GM21723 (cell line): ENCODE results near the gene DPF1.
"Not testable (repeated sequence)": the region's sequence is repeated elsewhere in the genome, so short reads cannot be mapped to it uniquely, and the experiment has no call there.

Source experiments
- ATAC-seq: cut with Tn5 transposase; IDR thresholded peaks from one replicate; pipeline ENCODE4 v1.9.1; 2021; ENCODE audit warnings: mild to moderate bottlenecking, moderate library complexity; ENCODE audit not compliant: unreplicated experiment

DPF1 gene

DNA sequence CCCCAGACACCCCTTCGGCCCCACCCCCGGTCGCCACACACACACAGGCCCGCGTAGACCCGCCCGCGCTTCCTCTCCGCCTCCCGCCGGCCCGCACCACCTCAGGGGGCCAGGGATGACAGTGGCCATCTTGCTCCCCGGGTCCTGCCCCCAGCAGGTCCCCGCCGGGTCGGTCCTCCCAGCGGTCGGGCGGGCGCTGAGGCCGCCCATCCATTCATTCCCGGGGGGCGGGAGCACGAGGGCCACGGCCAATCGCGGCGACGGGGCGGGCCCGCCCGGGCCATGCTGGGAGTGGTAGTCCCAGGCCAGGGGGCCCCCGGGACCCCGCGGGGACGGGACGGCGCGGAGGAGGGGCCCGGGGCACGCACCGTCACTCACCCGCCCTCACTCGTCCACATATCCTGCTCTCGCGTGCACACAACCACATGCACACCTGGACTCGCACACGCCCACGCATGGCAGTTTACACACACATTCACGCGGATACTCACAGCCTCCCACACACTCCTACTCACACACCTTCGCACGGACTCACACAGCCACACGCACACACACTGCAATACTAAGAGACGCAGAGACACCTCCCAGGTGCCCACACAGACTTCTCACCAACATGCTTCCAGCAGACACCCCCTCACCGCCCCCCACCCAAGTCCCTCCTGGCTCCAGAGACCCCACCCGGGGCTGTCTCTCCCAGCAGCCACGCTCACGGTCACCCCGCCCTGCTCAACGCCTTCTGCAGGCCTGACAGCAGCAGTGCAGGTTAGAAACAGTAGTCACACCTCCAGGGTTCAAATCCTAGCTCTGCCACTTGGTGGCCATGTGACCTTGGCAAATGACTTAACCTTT lies at the start of gene DPF1:
Gene DPF1 (minus strand): TSS at position 209 of the 849 bp plus-strand sequence. CDS start 80 bp downstream, at position 129.
- peak; percentile 66 for ATAC-seq

DNA sequence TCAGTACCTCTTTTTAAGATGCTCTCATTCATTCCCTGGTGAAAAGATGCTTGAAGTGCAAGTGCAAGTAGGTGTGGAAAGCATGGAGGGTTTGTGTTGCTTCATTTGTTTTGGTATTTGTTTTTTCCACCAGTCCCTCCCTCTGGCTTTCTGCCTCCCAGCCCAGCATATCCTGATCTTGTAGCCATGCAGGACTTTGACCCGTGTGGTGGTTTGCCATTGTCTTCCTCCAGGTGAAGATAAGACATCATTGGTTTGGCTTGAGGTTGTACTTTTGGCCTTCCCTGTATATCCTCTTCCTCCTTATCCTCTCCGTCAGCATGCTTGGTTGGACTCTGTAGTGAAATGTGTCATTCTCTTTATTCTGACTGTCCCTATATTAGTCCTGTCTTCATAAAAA lies 49.5 kb upstream of the DPF1 start:
- ATAC-seq: no peak

DNA sequence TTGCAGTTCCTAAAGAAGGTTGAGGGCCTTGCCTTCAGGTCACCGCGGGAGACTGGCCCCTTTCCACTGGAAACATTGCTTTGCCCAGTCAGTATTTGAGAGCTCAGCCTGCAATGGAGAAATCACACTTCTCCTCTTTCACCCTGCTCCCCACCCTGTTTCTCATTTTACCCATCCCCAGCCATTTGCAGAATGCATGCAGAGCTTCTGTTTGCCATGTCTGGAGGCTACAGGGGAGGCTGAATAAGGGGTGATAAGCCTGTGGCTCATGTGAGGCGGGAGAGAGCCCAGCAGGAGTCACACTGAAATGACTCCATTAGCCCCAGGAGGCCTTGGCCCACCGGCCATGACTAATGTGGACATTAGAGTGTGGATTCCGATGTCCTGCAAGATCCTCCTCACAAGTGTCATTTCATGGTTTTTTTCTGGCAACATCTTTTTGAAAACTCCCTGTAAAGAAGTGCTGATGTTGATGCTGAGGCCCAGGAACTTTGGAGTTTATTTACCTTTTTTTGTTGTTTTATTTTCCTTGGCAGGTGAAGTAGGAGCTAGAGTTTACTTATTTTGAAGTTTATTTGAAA lies 46.7 kb upstream of the DPF1 start:
- no peak for ATAC-seq

DNA sequence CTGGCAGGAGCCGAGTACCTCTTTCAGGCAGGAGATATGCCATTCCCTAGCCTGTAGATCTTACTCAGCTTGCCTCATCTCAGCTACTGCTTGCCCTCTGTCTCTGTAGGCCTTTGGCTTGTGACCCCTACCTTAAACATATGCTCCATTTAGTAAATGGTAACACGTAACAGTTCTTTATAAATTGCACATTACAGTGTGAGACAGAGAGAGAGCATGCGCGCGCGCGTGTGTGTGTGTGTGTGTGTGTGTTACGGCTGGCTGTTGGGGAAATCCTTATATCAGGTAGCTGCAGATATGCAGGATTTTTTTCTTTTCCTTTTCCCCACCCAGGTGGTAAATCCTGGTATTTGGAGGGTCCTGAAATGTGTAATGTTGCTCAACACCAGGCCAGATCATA lies 44.5 kb upstream of the DPF1 start:
- ATAC-seq: no peak

DNA sequence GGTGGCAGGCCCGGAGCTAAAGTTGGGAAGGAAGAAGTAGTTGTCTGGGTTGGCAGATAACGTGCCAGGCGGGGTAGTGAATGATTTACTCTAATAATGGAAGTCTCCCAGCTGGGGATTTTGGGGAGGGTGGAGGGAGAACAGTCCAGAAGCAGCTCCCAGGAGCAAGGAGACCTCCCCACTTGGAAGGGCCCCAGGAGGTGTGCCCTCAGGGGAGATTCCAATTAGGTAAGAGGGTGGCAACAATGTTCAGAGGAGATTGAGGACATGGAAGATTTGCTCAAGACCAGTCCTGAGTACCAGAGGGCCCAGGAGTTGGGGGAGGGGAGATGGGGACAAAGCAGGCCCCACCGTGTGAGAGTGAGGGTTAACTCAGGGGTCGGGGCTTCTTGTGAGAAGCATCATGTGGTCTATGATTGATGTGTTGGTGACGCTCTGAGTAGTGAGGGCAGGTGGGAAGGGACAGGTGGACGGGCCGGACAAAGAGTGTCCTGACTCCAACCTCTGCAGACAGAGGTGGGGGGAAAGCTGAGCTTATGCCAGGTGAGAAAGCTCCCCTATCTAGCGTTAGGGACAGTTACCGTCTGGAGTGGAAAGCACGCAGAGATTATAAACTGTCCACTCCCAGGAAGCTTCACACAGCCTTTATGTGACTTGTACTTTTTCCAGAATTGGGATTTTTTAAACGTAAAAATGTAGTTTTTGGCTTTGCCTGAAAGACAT lies 43.9 kb upstream of the DPF1 start:
- ATAC-seq: no peak

DNA sequence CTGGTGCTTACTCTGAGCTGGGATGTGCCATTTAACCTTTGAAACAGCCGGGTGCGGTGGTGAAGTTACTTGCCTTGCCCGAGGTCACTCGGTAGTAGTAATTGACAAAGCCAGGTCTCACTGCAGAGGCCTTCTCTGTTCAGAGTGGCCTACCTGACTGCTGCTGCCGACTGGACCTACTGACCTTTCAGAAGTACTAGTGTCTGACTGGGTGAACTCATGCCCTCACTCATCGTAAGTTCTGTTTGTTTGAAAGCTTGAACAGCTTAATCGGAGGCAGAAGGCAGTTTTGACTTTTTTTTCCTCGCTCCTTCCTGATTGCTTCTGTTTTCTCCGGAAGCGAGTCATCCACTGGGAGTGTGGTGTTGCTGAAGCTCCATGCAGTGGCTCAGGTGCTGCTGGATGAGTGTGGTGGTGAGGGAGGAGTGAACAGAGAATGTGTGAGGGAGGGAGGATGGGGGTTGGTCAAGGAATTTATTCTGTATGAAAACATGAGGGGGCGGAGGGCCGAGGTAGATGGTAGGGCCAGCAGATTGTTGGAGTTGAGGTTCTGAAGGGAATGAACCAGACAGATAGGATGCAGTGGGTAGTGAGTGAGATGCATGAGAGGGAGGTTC lies 43.1 kb upstream of the DPF1 start:
- ATAC-seq: no peak

DNA sequence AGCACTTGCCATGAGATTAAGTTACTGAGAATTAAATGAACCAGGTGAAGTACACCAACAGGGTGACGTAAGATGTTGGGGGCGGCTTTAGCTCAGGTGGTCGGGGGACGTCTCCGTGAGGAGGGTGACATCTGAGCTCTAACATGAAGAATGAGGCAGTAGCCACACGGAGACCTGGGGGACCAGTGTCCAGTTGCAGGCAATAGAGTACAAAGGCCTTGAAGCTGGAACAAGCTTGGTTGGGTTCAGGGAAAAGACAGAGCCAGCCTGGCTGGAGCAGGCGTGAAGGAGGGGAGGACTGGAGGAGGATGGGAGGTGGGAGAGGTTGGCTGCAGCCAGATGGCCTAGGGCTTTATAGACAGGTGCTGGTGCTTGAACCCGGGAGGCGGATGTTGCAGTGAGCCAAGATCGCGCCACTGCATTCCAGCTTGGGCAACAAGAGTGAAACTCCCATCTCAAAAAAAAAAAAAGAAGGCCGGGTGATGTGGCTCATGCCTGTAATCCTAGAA lies 42.0 kb upstream of the DPF1 start:
- no peak for ATAC-seq

DNA sequence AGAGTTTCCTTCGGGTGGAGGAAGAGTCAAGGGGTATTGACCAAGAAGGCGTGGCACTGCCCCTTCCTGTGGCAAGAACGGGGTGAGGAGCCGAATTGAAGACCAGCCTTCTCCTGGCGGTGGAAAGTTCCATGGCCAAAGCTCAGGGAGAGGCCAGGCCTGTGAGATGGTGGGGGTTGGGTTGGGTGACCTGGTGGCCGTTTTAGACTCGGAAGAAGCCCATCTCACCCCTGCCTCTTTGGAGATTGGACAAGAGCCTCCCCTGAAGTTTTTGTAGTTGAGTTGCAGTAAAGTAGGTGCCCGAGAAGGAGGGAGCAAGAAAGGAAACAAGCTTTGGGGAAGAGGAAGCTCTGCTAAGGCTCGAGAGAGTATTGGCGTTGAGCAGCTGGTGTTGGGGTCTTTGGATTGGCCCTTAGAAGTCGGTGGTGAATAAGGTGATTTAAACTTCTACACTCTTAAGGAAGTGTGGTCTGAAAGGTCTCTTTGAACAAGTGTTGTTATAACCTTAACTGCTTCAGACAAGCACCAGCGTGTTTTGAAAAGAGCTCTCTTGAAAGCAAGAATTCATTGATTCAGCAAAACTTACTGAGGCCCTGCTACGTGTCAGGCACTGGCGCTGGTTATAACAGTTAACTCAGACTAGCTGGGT lies 41.3 kb upstream of the DPF1 start:
- ATAC-seq: no peak

DNA sequence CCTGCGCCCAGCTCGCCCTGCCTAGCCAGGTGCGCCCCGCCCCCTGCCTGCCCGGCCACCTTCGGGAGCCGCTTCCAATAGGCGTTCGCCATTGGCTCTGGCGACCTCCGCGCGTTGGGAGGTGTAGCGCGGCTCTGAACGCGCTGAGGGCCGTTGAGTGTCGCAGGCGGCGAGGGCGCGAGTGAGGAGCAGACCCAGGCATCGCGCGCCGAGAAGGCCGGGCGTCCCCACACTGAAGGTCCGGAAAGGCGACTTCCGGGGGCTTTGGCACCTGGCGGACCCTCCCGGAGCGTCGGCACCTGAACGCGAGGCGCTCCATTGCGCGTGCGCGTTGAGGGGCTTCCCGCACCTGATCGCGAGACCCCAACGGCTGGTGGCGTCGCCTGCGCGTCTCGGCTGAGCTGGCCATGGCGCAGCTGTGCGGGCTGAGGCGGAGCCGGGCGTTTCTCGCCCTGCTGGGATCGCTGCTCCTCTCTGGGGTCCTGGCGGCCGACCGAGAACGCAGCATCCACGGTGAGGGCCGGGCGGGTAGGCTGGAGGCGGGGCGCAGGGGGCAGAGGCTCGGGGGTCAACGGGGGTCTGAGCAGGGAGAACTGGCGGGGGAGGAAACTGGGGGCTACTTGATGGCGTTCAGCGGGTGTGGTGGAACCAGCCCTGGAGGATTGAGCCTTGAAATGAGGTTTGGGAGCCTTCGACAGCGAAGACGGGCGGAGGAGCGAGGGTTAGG lies 40.6 kb upstream of the DPF1 start, which contains the start of gene SPINT2:
Gene SPINT2 (plus strand): TSS at position 88 of the 727 bp plus-strand sequence. CDS start 320 bp downstream, at position 408.
- peak; percentile 41 for ATAC-seq

DNA sequence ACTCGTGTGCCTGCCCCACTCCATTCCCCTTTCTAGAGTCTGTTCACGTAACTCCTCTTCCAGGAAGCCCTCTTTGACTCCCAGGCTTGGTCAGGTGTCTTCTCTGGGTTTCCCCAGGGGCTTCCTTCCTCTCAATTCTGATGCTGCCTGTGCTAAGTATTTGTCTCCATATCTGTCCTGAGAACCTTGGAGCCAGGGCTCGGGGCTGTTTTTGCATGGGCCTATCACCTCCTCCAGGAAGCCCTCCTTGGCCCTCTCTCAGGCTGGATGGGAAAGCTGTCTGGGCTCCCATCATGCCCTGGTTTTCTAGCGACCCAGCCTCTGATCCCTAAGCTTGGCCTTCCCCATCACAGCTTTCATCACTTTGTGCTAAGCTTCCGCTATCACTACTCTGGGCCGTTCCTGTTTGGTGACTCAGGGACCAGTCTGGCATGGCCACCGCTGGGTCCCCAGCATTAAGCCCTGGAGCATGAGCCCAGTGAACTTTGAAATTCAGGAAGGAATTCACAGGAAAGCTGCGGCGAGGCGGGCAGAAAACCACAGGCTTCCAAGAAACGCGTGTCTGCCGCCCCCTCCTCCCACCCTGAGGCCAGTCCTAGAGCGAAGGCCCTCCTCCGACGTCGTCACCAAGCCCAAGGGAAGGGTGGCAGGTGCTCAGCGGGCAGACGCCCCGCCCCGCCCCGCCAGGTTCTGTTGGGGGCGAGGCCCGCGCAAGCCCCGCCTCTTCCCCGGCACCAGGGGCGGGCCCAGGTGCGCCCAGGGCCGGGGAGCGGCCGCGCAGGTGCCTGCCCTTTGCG lies 39.9 kb upstream of the DPF1 start:
- peak; percentile 59 for ATAC-seq

DNA sequence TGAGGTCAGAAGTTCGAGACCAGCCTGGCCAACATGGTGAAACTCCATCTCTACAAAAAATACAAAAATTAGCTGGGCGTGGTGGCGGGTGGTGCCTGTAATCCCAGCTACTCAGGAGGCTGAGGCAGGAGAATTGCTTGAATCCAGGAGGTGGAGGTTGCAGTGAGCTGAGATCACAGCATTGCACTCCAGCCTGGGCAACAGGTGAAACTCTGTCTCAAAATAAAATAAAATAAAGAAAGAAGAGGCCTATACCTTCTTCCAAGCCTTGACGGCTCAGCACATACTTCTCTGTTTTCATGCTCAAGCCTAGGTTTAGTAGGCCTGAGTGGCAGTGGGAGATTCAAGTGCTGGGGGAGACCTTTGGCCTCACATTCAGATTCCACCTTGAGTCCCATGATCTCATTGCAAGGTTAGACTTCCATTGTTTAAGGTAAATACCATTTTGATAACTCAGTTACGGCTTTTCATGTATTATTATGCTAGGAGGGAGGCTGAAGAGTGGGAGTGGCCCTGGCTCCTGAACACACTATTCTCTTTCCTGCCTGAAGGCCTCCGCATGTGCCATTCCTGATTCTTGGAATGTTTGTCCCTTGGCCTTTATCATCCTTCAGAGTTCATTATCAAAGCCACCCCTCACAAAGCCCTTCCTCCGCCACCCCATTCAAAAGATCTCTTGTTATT lies 38.7 kb upstream of the DPF1 start:
- ATAC-seq: no peak

DNA sequence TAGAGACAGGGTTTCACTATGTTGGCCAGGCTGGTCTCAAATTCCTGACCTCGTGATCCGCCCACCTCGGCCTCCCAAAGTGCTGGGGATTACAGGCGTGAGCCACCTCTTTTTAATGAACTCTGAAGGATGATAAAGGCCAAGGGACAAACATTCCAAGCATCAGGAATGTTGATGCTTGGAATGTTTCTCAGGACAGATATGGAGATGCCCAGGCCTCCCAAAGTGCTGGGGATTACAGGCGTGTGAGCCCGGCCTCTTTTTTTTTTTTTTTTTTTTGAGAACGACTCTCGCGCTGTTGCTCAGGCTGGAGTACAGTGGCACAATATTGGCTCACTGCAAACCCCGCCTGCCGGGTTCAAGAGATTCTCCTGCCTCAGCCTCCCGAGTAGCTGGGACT lies 37.9 kb upstream of the DPF1 start:
- not testable (repeated sequence) for ATAC-seq

DNA sequence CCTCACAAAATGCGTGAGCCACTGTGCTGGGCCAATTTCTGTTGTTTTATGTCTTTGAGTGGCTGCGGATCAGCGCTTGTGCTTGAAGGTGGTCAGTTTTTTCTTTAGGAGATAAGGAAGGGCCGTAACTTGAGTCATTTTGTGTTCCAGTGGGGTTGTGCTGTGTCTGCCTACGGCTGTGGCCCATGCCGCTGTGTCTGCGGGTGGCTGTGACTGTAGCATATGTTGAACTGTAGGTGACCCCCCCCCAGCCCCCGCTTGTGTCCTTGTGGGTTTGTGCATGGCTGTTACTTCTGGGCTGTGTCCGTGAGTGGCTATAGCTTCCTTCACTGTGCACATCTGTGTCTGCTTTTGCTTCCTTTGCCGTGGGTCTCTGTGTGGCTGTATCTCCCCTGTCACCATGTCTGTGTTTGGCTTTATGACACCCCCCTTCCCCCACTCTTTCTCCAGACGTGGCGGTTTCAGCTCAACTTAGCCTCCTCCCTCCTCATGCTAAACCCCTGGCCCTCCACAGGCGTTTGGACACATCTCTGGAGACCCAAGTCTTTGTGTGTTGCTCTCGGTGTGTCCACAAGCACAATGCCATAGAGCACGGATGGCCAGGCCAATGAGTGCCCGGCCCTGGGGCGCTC lies 31.5 kb upstream of the DPF1 start:
- ATAC-seq: no peak

DNA sequence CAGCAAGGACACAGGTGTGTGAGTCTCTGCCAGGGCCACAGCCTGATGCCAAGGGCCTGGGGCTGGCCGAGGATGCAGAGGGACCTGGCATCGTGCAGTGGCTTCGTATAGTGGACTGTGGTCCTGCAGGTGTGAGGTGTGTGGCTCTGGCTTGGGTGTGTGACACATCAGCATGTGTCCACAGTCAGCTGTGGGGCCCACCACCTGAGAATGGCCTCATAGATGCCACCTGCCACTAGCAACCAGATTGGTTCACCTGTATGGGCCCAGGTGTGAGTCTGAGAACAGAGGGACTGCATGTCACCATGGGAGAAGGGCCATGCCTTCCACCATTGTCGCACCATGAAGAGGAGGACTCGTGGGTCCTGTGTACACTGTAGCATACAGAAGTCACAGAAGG lies 29.8 kb upstream of the DPF1 start:
- no peak for ATAC-seq

DNA sequence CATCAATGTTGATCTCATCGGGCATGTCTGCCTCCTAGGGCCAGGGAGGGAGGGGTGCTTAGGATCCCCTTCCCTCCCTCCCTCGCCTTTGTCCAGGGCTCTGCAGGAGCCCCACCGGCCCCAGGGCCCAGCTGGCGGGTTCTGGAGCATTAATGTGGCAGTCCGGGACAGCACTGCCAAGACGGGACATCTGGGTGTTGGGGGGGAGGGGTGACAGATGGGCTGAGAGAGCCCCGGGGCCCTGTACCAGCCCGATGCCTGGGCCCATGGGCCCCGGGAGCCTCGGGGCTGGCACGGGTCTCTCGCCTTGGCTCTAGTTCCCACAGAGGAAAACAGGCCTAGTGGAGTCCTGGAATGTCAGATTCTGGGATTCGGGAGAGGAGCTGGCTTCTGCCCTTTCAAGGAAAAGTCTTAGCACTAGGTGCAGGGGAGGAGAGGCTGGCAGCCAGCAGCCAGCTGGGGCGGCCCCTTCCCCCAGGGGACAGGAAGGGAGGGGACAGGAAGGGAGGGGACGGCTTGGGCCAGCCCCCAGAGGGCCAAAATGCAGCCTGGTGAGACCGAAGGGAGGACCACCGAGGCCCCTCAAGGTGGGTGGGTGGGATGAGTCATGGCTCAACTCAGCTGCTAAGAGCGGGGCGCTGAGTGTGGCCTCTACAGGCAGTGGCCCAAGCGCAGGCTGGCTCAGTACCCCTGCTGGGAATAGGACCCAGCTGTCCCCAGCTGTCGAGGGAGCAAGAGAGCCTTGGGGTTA lies 29.1 kb upstream of the DPF1 start:
- no peak for ATAC-seq

DNA sequence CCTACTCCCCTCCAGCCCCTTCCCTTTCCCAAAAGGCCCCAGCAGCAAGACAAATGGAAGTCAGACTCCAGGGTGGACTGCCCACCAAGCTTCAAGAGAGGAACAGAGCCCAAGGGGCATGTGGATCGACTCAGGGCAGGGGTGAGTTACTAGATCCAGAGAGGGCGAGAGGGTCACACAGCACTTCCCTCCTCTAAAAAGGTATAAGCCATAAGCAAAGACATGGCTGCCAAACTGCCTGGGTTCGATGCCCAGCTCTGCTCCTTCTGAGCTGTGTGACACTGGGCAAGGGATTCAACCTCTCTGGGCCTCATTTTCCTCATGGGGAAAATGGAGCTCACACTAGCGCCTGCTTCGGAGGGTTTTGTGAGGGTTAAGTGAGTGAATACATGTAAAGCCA lies 28.4 kb upstream of the DPF1 start:
- no peak for ATAC-seq

DNA sequence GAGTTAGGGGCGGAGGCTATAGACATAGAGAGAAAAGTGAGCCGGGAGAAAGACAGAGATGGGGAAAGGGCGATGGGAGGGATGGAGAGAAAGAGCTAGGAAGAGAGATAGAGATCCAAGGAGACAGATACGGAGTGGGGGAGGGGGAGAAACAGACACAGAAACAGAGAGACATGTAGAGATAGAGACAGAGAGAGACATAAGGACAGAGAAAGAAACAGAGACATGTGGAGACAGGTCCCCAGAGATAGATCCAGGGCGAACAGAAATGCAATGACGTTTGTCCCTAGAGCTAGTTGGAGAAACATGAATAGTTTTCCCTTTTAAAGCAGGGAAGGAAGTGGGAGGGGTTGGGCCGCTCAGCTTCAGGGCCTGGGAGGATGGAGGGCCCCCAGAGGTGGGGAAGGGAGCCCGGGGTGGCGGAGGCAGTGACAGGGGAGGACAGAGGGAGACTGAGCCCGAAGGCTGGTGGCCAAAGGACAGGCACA lies 27.6 kb upstream of the DPF1 start:
- no peak for ATAC-seq
